Activated effector memory CD4-positive, alpha-beta T cell treated with anti-CD3 and anti-CD28 coated beads, Interleukin-2, amount 50 U/mL, for 16 hours (primary cell): ENCODE measurements around the gene HIVEP3.

Experiments used
- DNase-seq: peaks from one replicate; pipeline ENCODE4 v3.0.0-alpha.2; 2020

HIVEP3 gene

DNA sequence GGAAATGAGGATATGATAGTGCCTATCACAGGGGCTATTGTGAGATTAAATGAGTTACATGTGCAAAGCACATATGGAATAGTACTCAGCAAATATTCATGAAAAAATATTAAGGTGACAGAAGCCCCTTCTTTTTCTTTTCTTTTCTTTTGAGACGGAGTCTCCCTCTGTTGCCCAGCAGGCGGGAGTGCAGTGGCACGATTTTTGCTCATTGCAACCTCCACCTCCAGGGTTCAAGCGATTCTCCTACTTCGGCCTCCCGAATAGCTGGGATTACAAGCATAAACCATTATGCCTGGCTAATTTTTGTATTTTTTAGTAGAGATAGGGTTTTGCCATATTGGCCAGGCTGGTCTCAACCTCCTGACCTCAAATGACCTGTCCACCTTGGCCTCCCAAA lies 139.4 kb downstream of the HIVEP3 start:
- no peak for DNase-seq

DNA sequence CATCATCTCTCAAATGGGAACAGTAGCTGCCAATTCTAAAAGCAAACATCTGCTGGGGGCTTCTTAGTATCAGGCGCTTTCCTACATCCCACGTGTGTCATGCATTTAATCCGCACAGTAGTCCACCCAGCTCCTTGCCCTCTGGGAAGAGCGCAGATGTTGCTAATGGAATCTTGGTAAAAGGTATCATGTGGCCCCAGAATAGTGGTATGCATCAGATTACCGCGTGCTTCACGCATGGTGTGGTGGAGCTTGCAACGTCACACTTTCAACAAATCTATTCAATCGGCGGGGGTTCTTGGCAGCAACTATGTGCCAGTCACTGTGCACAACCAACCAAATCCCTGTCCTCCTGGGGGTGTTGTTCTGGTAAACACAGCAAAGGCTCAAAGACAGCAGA lies 141.0 kb downstream of the HIVEP3 start:
- no peak for DNase-seq

DNA sequence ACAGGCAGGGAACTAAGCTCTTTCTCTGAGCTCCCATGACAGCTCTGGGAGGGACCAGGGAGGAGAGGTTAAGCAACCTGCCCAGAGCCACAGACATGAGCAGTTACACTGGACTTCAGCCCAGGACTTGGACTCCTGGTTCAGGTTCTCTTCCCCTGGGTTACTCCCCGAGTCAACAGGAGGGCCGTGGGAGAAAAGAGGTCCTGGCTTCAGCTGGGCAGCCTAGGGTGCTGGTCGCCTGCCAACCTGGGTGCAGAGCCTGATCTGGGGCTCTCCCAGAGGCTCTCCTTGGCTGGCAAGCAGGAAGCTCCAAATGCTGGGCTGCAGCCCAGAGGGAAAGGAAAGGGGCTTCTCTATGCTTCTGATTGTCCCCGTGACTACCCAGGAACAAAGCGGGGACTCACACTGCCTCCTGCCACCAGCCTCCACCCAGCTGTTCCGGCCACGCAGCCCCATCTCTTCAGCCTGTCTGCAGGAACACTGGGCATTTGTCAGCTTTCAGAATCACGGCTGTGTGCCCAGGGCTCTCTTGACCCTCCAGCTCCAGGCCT lies 141.8 kb downstream of the HIVEP3 start:
- DNase-seq, result no peak

DNA sequence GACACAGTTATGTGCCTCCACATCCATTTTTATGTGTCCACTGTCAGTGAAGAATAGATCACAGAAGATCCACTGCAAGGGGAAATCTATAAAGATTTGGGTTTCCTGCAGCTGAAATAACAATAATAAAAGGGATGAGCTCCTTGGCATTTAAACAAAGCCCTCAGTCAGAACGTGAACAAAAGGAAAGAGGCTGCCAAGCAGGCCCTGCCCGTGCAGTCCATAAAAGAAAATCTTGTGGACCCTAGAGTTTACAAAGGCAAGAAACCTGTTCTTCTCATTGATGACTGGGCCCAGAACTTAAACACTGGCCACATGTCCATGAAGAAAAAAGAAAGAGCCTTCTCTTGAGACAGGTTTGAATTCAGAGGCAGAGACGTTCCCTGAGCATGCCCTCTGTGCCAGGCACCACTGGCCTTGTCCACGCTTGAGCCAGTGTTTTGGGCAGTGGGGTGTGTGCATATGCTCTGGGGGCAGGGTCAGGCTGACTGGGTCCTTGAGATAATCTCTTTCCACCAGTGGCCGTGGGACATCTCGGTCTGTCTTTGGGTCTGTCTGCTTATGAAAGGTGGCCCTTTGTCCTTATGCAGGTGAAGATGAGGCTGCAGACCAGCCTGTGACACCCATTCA lies 142.7 kb downstream of the HIVEP3 start:
- no peak for DNase-seq

- DNase-seq, result no peak
Observed at GRCh38 chr1:41774471-41774990, 144.2 kb downstream of the HIVEP3 start.

GRCh38 chr1:41773842-41774241 lies 144.9 kb downstream of the HIVEP3 start:
- no peak for DNase-seq

- DNase-seq, result no peak
Observed at GRCh38 chr1:41773144-41773591, 145.6 kb downstream of the HIVEP3 start.

- DNase-seq, result no peak
Observed at GRCh38 chr1:41769068-41769467, 149.7 kb downstream of the HIVEP3 start.

DNA sequence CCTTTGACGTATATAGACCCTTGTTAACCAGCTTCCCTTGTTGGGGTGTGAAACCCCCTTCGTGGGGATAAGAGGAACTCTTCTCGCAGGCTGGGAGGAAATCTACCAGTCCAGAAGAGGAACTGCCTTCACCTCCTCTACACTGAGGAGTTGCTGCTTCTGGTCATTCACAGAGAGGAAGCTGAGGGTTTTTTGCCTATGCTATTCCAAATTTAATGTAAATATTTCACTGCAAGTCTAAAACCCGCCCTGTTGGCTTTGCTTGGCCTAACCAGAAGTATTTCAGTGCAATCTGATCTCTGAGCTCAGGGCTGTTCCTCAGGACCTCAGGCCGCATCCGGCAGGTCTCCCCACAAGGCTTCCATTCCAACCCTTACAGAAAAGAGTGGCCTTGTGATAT lies 150.1 kb downstream of the HIVEP3 start:
- no peak for DNase-seq

DNA sequence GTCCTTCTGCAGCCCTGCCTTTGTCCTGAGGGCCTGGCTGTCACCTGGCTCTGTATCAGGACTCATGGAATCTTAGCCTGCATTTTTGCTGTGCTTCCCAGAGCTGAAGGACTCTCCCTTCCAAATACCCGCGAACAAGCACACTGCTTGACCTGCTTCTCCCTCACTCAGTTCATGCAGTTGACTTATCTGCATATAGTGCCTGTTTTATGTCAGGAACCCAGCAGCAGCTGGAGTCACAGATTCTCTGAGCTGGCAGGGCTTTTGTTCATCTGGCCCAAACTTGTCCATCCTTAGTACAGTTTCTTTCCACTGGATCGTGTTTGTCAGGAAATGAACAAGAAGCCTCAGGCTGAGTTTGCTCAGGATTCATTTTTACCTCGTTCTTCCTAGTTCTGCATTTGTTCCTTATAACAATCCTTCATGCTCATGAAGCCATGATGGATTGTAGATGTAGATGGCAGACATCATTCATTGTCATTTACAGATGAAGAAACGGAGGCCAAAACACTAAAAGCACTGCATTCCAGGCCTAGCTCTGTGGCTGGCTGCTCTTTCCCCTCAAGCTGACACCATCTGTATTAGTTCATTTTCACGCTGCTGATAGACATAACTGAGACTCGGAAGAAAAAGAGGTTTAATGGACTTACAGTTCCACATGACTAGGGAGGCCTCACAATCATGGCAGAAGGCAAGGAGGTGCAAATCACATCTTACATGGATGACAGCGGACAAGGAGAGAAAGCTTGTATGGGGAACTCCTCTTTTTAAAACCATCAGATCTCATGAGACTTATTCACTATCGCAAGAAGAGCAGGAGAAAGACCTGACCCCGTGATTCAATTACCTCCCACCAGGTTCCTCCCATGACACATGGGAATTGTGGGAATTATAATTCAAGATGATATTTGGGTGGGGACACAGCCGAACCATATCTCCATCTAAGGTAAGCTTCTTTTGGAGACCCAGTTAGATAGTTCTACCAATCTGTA lies 150.9 kb downstream of the HIVEP3 start:
- no peak for DNase-seq

DNA sequence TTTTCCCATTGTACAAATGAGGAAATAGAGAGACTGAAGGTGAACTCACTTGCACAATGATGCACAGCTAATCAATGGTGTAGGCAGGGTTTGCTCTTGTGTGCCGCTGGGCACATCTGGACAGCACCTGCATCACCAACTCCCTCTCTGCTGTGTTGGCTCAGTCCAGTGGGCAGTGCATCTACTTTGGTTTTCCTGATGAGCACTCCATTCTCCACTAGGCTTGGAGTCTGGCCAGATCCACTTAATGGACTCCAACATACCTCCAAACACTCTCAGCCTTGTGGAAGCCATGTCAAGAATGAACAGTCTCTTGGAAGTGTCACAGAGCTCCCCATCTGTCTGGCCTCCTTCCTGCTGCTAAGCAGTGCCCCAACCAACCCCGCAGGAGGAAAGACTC lies 152.2 kb downstream of the HIVEP3 start:
- DNase-seq, result no peak

DNA sequence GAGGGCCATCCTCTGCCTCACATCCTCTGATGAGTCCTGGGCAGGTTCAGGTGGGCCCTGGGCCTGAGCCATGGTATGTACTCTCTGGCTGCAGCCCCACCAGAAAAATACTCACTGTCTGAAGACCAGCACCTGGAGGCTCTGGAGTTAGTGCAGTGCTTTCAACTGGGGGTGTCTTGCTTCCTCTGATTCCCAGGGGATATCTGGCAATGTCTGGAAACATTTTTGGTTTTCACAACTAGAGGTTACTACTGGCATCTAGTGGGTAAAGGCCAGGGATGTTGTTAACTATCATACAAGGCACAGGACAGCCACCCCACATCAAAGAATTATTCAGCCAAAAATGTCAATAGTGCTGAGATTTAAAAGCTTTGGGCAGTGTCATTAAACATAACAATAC lies 152.7 kb downstream of the HIVEP3 start:
- no peak for DNase-seq

GRCh38 chr1:41765152-41765551 lies 153.6 kb downstream of the HIVEP3 start:
- no peak for DNase-seq

- DNase-seq, result no peak
Observed at GRCh38 chr1:41764656-41765055, 154.1 kb downstream of the HIVEP3 start.

- no peak for DNase-seq
Observed at GRCh38 chr1:41762777-41763176, 155.9 kb downstream of the HIVEP3 start.

DNA sequence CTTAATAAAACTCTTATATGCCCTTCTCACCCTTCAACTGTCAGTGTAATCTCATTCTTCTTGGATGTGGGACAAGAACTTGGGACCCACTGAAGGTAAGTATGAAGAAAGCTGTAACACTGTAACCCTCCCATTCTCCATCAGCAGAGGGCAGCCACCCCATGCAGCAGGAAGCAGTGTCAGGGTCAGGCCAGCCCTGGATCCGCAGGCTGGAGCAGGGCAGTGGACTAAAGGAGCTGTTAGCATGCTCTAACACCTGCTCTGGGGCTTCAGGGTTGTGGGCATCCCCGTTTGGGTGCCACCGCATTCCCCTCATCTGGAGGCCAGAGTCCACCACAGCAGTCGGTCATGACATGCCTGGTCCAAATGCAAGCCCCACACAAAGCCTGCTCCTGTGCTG lies 156.5 kb downstream of the HIVEP3 start:
- DNase-seq, result no peak

DNA sequence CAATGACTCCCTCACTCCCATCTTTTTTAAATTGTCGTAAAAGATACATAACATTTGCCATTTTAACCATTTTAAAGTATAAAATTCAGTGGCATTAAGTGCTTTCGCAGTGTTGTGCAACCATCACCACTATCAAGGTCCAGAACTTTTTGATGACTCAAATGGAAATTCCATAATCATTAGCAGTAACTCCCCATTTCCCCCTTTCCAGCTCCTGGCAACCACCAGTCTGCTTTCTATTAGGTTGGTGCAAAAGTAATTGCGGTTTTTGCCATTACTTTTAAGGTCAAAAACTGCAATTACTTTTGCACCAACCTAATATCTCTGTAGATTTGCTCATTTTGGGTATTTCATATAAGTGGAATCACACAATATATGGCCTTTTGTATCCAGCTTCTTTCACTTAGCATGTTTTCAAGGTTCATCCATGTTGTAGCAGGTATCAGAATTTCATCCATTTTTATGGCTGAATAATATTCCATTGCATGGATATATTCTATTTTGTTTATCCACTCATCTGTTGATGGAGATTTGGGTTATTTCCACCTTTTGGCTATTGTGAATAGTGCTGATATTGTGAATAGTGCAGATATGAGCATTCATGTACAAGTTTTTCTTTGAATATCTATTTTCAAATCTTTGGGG lies 159.7 kb downstream of the HIVEP3 start:
- no peak for DNase-seq

DNA sequence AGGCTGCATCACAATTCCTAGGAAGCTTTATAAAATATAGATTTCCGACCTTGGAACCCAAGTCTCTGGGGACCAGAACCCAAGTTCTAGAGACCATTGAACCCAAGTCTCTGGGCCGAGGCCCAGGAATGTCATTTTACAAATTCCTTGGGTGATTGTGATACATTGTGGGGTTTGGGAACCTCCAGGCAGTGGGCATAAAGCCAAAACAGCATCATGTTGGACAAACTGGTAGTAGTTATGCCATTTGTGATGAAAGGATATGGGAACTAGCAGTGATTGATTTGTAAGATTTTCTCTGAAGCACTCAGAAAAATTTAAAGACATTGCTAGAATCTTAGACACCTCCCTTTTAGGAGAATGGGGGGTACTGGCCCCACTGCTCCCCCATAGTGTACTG lies 160.2 kb downstream of the HIVEP3 start:
- DNase-seq, result no peak

GRCh38 chr1:41754540-41754939 lies 164.2 kb downstream of the HIVEP3 start:
- peak; percentile 71 for DNase-seq

DNA sequence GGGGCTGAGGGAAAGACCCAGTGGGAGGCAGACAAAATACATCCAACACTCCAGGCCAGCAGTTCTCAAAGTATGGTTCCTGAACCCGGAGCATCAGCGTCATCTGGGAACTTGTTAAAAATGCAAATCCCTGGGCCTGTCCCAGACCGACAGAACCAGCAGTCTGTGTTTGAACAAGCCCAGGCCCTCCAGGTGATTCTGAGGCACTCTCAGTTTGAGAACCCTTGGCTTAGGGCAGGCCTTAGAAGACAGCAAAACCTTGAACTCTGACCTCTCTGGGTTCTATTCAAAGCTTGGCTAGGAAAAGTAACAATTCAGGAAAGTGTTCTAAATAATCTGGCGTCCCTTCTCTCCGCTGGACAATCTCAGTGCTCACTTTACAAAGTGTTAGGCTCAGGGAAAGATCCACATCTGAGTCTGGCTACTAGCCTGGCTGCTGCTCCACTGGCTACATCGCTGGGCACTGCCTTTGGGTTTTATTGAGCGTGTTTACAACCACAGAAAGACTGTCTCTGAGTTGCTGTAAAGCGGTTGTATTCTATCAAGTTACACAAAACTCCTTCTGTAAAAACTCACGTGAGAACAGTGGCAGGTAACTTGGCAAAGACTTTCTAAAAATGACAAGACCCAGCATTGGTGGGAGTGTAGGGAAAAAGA lies 166.1 kb downstream of the HIVEP3 start:
- DNase-seq, result peak; percentile 10

DNA sequence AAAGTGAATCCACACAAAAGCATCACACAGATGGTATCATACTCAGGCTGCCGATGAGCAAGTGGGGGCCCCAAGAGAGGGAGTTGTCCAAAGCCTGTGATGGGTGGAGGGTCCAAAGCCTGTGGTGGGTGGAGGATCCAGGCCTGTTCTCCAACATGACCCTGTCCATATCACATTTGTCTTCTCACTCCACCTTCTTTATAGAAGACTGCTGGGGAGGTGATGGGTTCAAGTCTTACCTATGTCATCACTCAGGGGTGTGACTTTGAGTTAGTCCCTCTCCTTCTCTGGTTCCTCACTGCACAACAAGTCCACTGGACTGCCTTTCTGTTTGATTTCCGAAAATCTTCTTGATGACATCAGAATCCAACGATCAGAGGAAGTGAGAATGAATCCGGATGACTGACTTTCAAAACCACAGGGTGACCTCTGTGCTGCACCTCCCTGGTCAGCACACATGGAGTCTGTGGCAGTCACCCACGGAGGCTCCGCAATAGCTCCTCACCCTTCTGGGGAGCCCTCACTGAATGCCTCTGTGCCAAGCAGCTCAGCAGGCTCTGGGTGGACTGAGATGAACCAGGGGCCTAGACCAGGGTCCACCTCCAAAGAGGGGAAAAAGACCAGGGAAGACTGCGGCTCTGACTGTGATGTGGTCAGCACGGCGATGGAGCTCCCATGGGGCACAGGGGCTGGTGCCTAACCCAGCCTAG lies 166.8 kb downstream of the HIVEP3 start:
- DNase-seq, result peak; percentile 61
